Kidney tubule cell (primary cell): ENCODE results near the gene METAP1D.
A peak's percentile ranks its signal among the peaks of the same experiment; 100 is the strongest.
"Not testable (repeated sequence)": the region's sequence is repeated elsewhere in the genome, so short reads cannot be mapped to it uniquely, and the experiment has no call there.

Source experiments
- DNase-seq: peaks from one replicate; pipeline ENCODE4 v3.0.0-alpha.2; 2018; ENCODE audit warnings: low spot score

Gene METAP1D

GRCh38 chr2:172048508-172049503 is 49.1 kb downstream of the METAP1D start:
- DNase-seq = no peak

- DNase-seq = no peak
Observed at GRCh38 chr2:172049567-172050120, 49.9 kb downstream of the METAP1D start.

GRCh38 chr2:172050479-172051125 is 50.8 kb downstream of the METAP1D start:
- no peak for DNase-seq

- no peak for DNase-seq
Observed at GRCh38 chr2:172052000-172052983, 52.5 kb downstream of the METAP1D start.

- no peak for DNase-seq
Observed at GRCh38 chr2:172053486-172053885, 53.7 kb downstream of the METAP1D start.

GRCh38 chr2:172056293-172056692 is 56.5 kb downstream of the METAP1D start:
- no peak for DNase-seq

- no peak for DNase-seq
Observed at GRCh38 chr2:172058660-172059059, 58.9 kb downstream of the METAP1D start.

GRCh38 chr2:172060118-172060517 is 60.4 kb downstream of the METAP1D start:
- not testable (repeated sequence) for DNase-seq

GRCh38 chr2:172062402-172063004 is 62.8 kb downstream of the METAP1D start:
- no peak for DNase-seq

GRCh38 chr2:172063446-172063845 is 63.7 kb downstream of the METAP1D start:
- no peak for DNase-seq

GRCh38 chr2:172065111-172065510 is 65.4 kb downstream of the METAP1D start:
- no peak for DNase-seq

- DNase-seq = no peak
Observed at GRCh38 chr2:172066394-172066886, 66.7 kb downstream of the METAP1D start.

- DNase-seq = not testable (repeated sequence)
Observed at GRCh38 chr2:172067905-172068304, 68.2 kb downstream of the METAP1D start.

GRCh38 chr2:172070936-172071335 is 71.2 kb downstream of the METAP1D start:
- no peak for DNase-seq

GRCh38 chr2:172072303-172072702 is 72.5 kb downstream of the METAP1D start:
- DNase-seq = no peak

- DNase-seq = no peak
Observed at GRCh38 chr2:172072706-172073105, 73.0 kb downstream of the METAP1D start.

GRCh38 chr2:172073518-172073917 is 73.8 kb downstream of the METAP1D start:
- no peak for DNase-seq

GRCh38 chr2:172074254-172074653 is 74.5 kb downstream of the METAP1D start:
- DNase-seq = no peak

- DNase-seq = no peak
Observed at GRCh38 chr2:172079416-172079815, 79.7 kb downstream of the METAP1D start.

- DNase-seq = peak; percentile 28
Observed at GRCh38 chr2:172079838-172080640, 80.3 kb downstream of the METAP1D start.
